Liver (tissue), 9 donors: ENCODE data around the gene PLPP3. TPM values are rescaled to one million over a fixed set of nuclear protein-coding genes. Genes with fewer than 3 reads are reported as not detected.
A peak's percentile ranks its signal among the peaks of the same experiment; 100 is the strongest.

Experiments used
- DNase-seq: peaks from one replicate; pipeline ENCODE4 v3.0.0-alpha.2; 2017; ENCODE audit warnings: low spot score
- H3K27ac ChIP-seq, 2 donors: one replicate each; pipeline ENCODE4 v1.7.0; 2013; ENCODE audit warnings: inconsistent platforms in 2 of 2, low read length in 2 of 2, control low read depth in 1 of 2, low read depth in 1 of 2, mild to moderate bottlenecking in 1 of 2
- H3K27me3 ChIP-seq, 4 donors: one replicate each; pipeline versions ENCODE4 v1.6.1 to v1.7.0; 2013; ENCODE audit warnings: low read length in 3 of 4, inconsistent platforms in 1 of 4, mild to moderate bottlenecking in 1 of 4, moderate library complexity in 1 of 4; ENCODE audit not compliant: control insufficient read depth in 4 of 4, insufficient read depth in 4 of 4
- H3K36me3 ChIP-seq, 4 donors: one replicate each; pipeline versions ENCODE4 v1.6.1 to v1.7.0; 2013; ENCODE audit warnings: low read length in 3 of 4, mild to moderate bottlenecking in 3 of 4, low read depth in 1 of 4, moderate library complexity in 1 of 4; ENCODE audit not compliant: control insufficient read depth in 4 of 4, insufficient read depth in 3 of 4
- H3K4me1 ChIP-seq, 4 donors: one replicate each; pipeline versions ENCODE4 v1.6.1 to v1.7.0; 2013; ENCODE audit warnings: low read length in 3 of 4, mild to moderate bottlenecking in 3 of 4, moderate library complexity in 1 of 4; ENCODE audit not compliant: control insufficient read depth in 4 of 4, insufficient read depth in 4 of 4
- H3K4me3 ChIP-seq, 3 donors: one replicate each; pipeline versions ENCODE4 v1.6.1 to v1.7.0; 2013; ENCODE audit warnings: low read length in 3 of 3, control low read depth in 1 of 3, low read depth in 1 of 3, mild to moderate bottlenecking in 1 of 3
- H3K9ac ChIP-seq, 2 donors: one replicate each; pipeline ENCODE4 v1.7.0; 2013; ENCODE audit warnings: low read length in 2 of 2, mild to moderate bottlenecking in 2 of 2, moderate library complexity in 2 of 2, control low read depth in 1 of 2, low read depth in 1 of 2
- H3K9me3 ChIP-seq, 4 donors: one replicate each; pipeline versions ENCODE4 v1.6.1 to v1.7.0; 2013; ENCODE audit warnings: low read length in 3 of 4; ENCODE audit not compliant: control insufficient read depth in 4 of 4
- ATF3 ChIP-seq: IDR thresholded peaks from 2 replicates; pipeline ENCODE4 v1.6.1; 2016; ENCODE audit warnings: antibody characterized with exemption
- CTCF ChIP-seq: fragments of 150-350 bp; IDR thresholded peaks from 2 replicates; pipeline ENCODE4 v1.5.1; 2017; ENCODE audit warnings: improper control_type of control experiment, low read depth, low read length; ENCODE audit not compliant: missing input control
- EGR1 ChIP-seq, 2 donors: IDR thresholded peaks; 2 replicates each; pipeline ENCODE4 v1.6.1; 2016 to 2018; ENCODE audit warnings: antibody characterized with exemption in 2 of 2, low read depth in 2 of 2
- FOXA1 ChIP-seq: IDR thresholded peaks from 2 replicates; pipeline ENCODE4 v1.6.1; 2016; ENCODE audit warnings: antibody characterized with exemption
- FOXA2 ChIP-seq: IDR thresholded peaks from 2 replicates; pipeline ENCODE4 v1.6.1; 2016; ENCODE audit warnings: antibody characterized with exemption
- HNF4A ChIP-seq, 2 donors: conservative IDR thresholded peaks; 2 replicates each; pipeline ENCODE4 v1.6.1; 2016; ENCODE audit warnings: antibody characterized with exemption in 2 of 2, mild to moderate bottlenecking in 2 of 2
- HNF4G ChIP-seq: IDR thresholded peaks from 2 replicates; pipeline ENCODE4 v1.6.1; 2016; ENCODE audit warnings: antibody characterized with exemption
- JUND ChIP-seq, 2 donors: IDR thresholded peaks; 2 replicates each; pipeline ENCODE4 v1.6.1; 2016; ENCODE audit warnings: antibody characterized with exemption in 2 of 2
- MAX ChIP-seq: IDR thresholded peaks from 2 replicates; pipeline ENCODE4 v1.6.1; 2016; ENCODE audit warnings: antibody characterized with exemption
- NR2F2 ChIP-seq: IDR thresholded peaks from 2 replicates; pipeline ENCODE4 v1.6.1; 2016; ENCODE audit warnings: antibody characterized with exemption
- RAD21 ChIP-seq, 2 donors: IDR thresholded peaks; 2 replicates each; pipeline ENCODE4 v1.6.1; 2016; ENCODE audit warnings: antibody characterized with exemption in 2 of 2, mild to moderate bottlenecking in 2 of 2
- RXRA ChIP-seq, 2 donors: IDR thresholded peaks; 2 replicates each; pipeline ENCODE4 v1.6.1; 2017 to 2018; ENCODE audit warnings: antibody characterized with exemption in 2 of 2, mild to moderate bottlenecking in 1 of 2
- SP1 ChIP-seq: IDR thresholded peaks from 2 replicates; pipeline ENCODE4 v1.6.1; 2018; ENCODE audit warnings: antibody characterized with exemption, mild to moderate bottlenecking
- TAF1 ChIP-seq: conservative IDR thresholded peaks from 2 replicates; pipeline ENCODE4 v1.6.1; 2016; ENCODE audit warnings: antibody characterized with exemption, mild to moderate bottlenecking
- YY1 ChIP-seq: IDR thresholded peaks from 2 replicates; pipeline ENCODE4 v1.6.1; 2016; ENCODE audit warnings: antibody characterized with exemption, mild to moderate bottlenecking
- ZBTB33 ChIP-seq: IDR thresholded peaks from 2 replicates; pipeline ENCODE4 v1.6.1; 2016; ENCODE audit warnings: antibody characterized with exemption
- WGBS: extraction: QIAGEN DNeasy Blood & Tissue Kit; methylation state at CpG from one replicate; pipeline ENCODE4 v1.1.7; 2013; 5-methylcytosine and 5-hydroxymethylcytosine counted together
- polyA plus RNA-seq, 2 donors: library from polyadenylated mRNA; stranded (reverse) in 1 of 2; unstranded in 1 of 2; fragments of 200-250 nt in 1 of 2; fragments of >200 nt in 1 of 2; fragmentation: Nextera tagmentation in 1 of 2; extraction: Ambion mirVana in 1 of 2; gene quantifications; one replicate each; pipeline versions ENCODE4 v1.2.1 to v1.2.3, GENCODE V29; 2013 to 2015
- total RNA-seq, 2 donors: library from RNA; depleted of rRNA; stranded (reverse); fragments of >200 nt; gene quantifications; one replicate each; pipeline ENCODE4 v1.2.3, GENCODE V29; 2014
- donor health status: healthy.
- donor health status: healthy.
- donor health status: healthy.
- donor health status: healthy.
- donor health status: healthy.

Gene PLPP3
- total and polyA plus RNA-seq, 4 donors = 46.1 to 91.2 (median 67.6) TPM

- peak in 1 of 2 donors; percentile 17 for TF ChIP-seq HNF4A (conservative IDR thresholded peaks at IDR 0.05)
- no peak for TF ChIP-seq YY1
- TF ChIP-seq NR2F2 = no peak
- no peak for TF ChIP-seq JUND (IDR thresholded peaks at IDR 0.05)
- no peak for TF ChIP-seq HNF4G
- no peak for TF ChIP-seq RAD21 (IDR thresholded peaks at IDR 0.05)
- TF ChIP-seq RXRA (IDR thresholded peaks at IDR 0.05) = peak in 1 of 2 donors; percentile 38
- no peak overlapping the region for H3K4me3 ChIP-seq
- 79% methylated on average over 3 of the region's 3 CpGs for WGBS
- H3K27me3 ChIP-seq = no peaks in the 10 kb centered on the region
- H3K36me3 ChIP-seq = no peaks in the 10 kb centered on the region
- no peak for DNase-seq
- H3K9me3 ChIP-seq = no peaks in the 10 kb centered on the region
- peak overlapping the region in 1 of 2 donors; percentile 6 for H3K9ac ChIP-seq
- peaks cover 0 to 25% (median 16%) of the 10 kb centered on the region in 4 donors for H3K4me1 ChIP-seq
- peak overlapping the region; percentile 35 to 87 for H3K27ac ChIP-seq
These were observed 106.5 kb downstream of the PLPP3 start for GRCh38 chr1:56472860-56473259.

- WGBS = 78% methylated on average over 5 of the region's 5 CpGs
- H3K9me3 ChIP-seq = no peaks in the 10 kb centered on the region
- TF ChIP-seq FOXA1 (no peak), RXRA (IDR thresholded peaks at IDR 0.05) (peak in 1 of 2 donors; percentile 6), EGR1 (IDR thresholded peaks at IDR 0.05; ENCODE audit: low read depth in 2 of 2) (no peak), NR2F2 (peak; percentile 52)
- DNase-seq = no peak
- H3K27ac ChIP-seq = peak overlapping the region; percentile 52 to 61
- H3K36me3 ChIP-seq = no peaks in the 10 kb centered on the region
- no peak overlapping the region for H3K4me3 ChIP-seq
- no peaks in the 10 kb centered on the region for H3K27me3 ChIP-seq
- H3K4me1 ChIP-seq = peaks cover 0 to 18% (median 13%) of the 10 kb centered on the region in 4 donors
- H3K9ac ChIP-seq = no peak overlapping the region
These were observed 109.6 kb downstream of the PLPP3 start for GRCh38 chr1:56469640-56470371.

- TF ChIP-seq HNF4A (conservative IDR thresholded peaks at IDR 0.05) (no peak), MAX (no peak), RAD21 (IDR thresholded peaks at IDR 0.05) (no peak), NR2F2 (no peak), ATF3 (no peak), SP1 (no peak), EGR1 (IDR thresholded peaks at IDR 0.05; ENCODE audit: low read depth in 2 of 2) (no peak), JUND (IDR thresholded peaks at IDR 0.05) (no peak), TAF1 (no peak)
- H3K27me3 ChIP-seq = no peaks in the 10 kb centered on the region
- H3K27ac ChIP-seq = no peak overlapping the region
- WGBS = 82% methylated on average over 7 of the region's 7 CpGs
- H3K9me3 ChIP-seq = no peaks in the 10 kb centered on the region
- H3K36me3 ChIP-seq = no peaks in the 10 kb centered on the region
- DNase-seq = no peak
- no peak overlapping the region for H3K9ac ChIP-seq
- peaks cover 0 to 11% (median 7%) of the 10 kb centered on the region in 4 donors for H3K4me1 ChIP-seq
- H3K4me3 ChIP-seq = no peak overlapping the region
These were observed 110.8 kb downstream of the PLPP3 start for GRCh38 chr1:56468518-56468917.

GRCh38 chr1:56466538-56466937, 112.8 kb downstream of the PLPP3 start:
- no peak overlapping the region for H3K4me3 ChIP-seq
- no peaks in the 10 kb centered on the region for H3K9me3 ChIP-seq
- WGBS = 52% methylated on average over 1 of the region's 1 CpG
- no peak for DNase-seq
- H3K36me3 ChIP-seq = no peaks in the 10 kb centered on the region
- H3K9ac ChIP-seq = no peak overlapping the region
- H3K27me3 ChIP-seq = no peaks in the 10 kb centered on the region
- no peak overlapping the region for H3K27ac ChIP-seq
- peaks cover 0 to 18% (median 3%) of the 10 kb centered on the region in 4 donors for H3K4me1 ChIP-seq
- TF ChIP-seq ZBTB33 (no peak), HNF4A (conservative IDR thresholded peaks at IDR 0.05) (no peak), FOXA2 (no peak), MAX (no peak), FOXA1 (no peak), JUND (IDR thresholded peaks at IDR 0.05) (no peak), ATF3 (no peak), NR2F2 (no peak), CTCF (no peak)
